B cell (primary cell): ENCODE data around the gene GALNT11. TPM values are rescaled to one million over a fixed set of nuclear protein-coding genes. Genes with fewer than 3 reads are reported as not detected.
"Not testable (repeated sequence)": the region's sequence is repeated elsewhere in the genome, so short reads cannot be mapped to it uniquely, and the experiment has no call there.

Source experiments
- ATAC-seq: fragments of 200-7000 bp; cut with Tn5 transposase; one replicate; pipeline ENCODE4 v1.10.0; 2021; ENCODE audit warnings: low read depth, mild to moderate bottlenecking, moderate number of reproducible peaks, moderate library complexity
- CTCF ChIA-PET: fragments of 350-600 bp; sonication (Branson Sonifier 250); formaldehyde crosslinking; loops from one replicate; lab custom pipeline; 2021; ENCODE audit warnings: antibody characterized with exemption, inconsistent platforms; lab: Charles Lee
- POLR2A ChIA-PET: fragments of 350-600 bp; sonication (Branson Sonifier 250); formaldehyde crosslinking; loops from one replicate; lab custom pipeline; 2021; ENCODE audit warnings: antibody characterized with exemption; lab: Charles Lee
- DNase-seq: peaks from one replicate; pipeline ENCODE4 v3.0.0; 2013
- H2AFZ ChIP-seq: 2 replicates; pipeline ENCODE4 v1.6.1; 2012; ENCODE audit warnings: mild to moderate bottlenecking, low read depth, low read length; ENCODE audit not compliant: insufficient read depth, poor library complexity, severe bottlenecking
- H3K27ac ChIP-seq, 2 donors: 1 replicate in 1 of 2; 2 replicates in 1 of 2; pipeline ENCODE4 v1.5.1; 2012 to 2013; ENCODE audit warnings: low read length in 2 of 2, mild to moderate bottlenecking in 2 of 2, moderate library complexity in 1 of 2
- H3K27me3 ChIP-seq, 4 experiments: fragments of 200-600 bp in 1 of 4; sonication (generic) in 1 of 4; replicated peaks in 1 of 4; 1 replicate in 2 of 4; 2 replicates in 2 of 4; pipeline versions ENCODE4 v1.6.1 to v1.7.0; 2013 to 2016; ENCODE audit warnings: low read length in 3 of 4, mild to moderate bottlenecking in 2 of 4, mixed read lengths in 1 of 4, moderate library complexity in 1 of 4; ENCODE audit not compliant: insufficient read depth in 4 of 4, control insufficient read depth in 3 of 4; ENCODE audit errors: control extremely low read depth in 1 of 4
- H3K36me3 ChIP-seq, 2 experiments: replicated peaks in 1 of 2; 1 replicate in 1 of 2; 2 replicates in 1 of 2; pipeline versions ENCODE4 v1.6.1 to v1.7.1; 2013; ENCODE audit warnings: low read length in 1 of 2; ENCODE audit not compliant: insufficient read depth in 2 of 2, control insufficient read depth in 1 of 2; ENCODE audit errors: control extremely low read depth in 1 of 2, extremely low read depth in 1 of 2
- H3K4me1 ChIP-seq, 2 donors: fragments of 200-600 bp in 1 of 2; sonication (generic) in 1 of 2; 1 replicate in 1 of 2; 2 replicates in 1 of 2; pipeline versions ENCODE4 v1.5.1 to v1.6.1; 2013 to 2017; ENCODE audit warnings: low read length in 2 of 2; ENCODE audit not compliant: control insufficient read depth in 2 of 2, insufficient read depth in 2 of 2
- H3K4me2 ChIP-seq: replicated peaks from 2 replicates; pipeline ENCODE3; 2012; ENCODE audit warnings: mild to moderate bottlenecking, low read depth, low read length; ENCODE audit not compliant: poor library complexity, severe bottlenecking
- H3K4me3 ChIP-seq, 5 experiments: fragments of 200-600 bp in 1 of 5; sonication (generic) in 1 of 5; 1 replicate in 3 of 5; 2 replicates in 2 of 5; pipeline versions ENCODE4 v1.5.1 to v1.7.0; 2011 to 2016; ENCODE audit warnings: low read length in 4 of 5, mild to moderate bottlenecking in 4 of 5, low read depth in 2 of 5, control low read depth in 1 of 5, moderate library complexity in 1 of 5; ENCODE audit not compliant: insufficient read depth in 1 of 5; ENCODE audit errors: control extremely low read depth in 1 of 5, extremely low read depth in 1 of 5
- H3K79me2 ChIP-seq: fragments of 200-600 bp; sonication (generic); one replicate; pipeline ENCODE4 v1.6.0; 2016; ENCODE audit warnings: low read length; ENCODE audit not compliant: control insufficient read depth, insufficient read depth
- H3K9ac ChIP-seq: fragments of 200-600 bp; sonication (generic); 2 replicates; pipeline ENCODE4 v1.6.1; 2017; ENCODE audit warnings: mild to moderate bottlenecking, low read length, moderate library complexity
- H3K9me3 ChIP-seq, 3 donors: one replicate each; pipeline versions ENCODE4 v1.6.1 to v1.7.1; 2013; ENCODE audit warnings: low read length in 2 of 3; ENCODE audit not compliant: control insufficient read depth in 2 of 3, insufficient read depth in 1 of 3; ENCODE audit errors: control extremely low read depth in 1 of 3
- H4K20me1 ChIP-seq: 2 replicates; pipeline ENCODE4 v1.6.0; 2012; ENCODE audit warnings: mild to moderate bottlenecking, low read length; ENCODE audit not compliant: insufficient read depth, control insufficient read depth, poor library complexity, severe bottlenecking
- H3K27ac Mint-ChIP-seq: one replicate; pipeline ENCODE4 v1.8.0; 2021; ENCODE audit warnings: mixed read lengths
- H3K27me3 Mint-ChIP-seq: one replicate; pipeline ENCODE4 v1.8.0; 2021; ENCODE audit warnings: mixed read lengths
- H3K4me1 Mint-ChIP-seq: one replicate; pipeline ENCODE4 v1.8.0; 2021; ENCODE audit warnings: mixed read lengths
- H3K4me3 Mint-ChIP-seq: one replicate; pipeline ENCODE4 v1.8.0; 2021; ENCODE audit warnings: mixed read lengths
- H3K9me3 Mint-ChIP-seq: one replicate; pipeline ENCODE4 v1.8.0; 2022; ENCODE audit warnings: mixed read lengths; ENCODE audit not compliant: insufficient read depth
- EZH2 ChIP-seq: IDR thresholded peaks from 2 replicates; pipeline ENCODE4 v1.6.1; 2012; ENCODE audit warnings: borderline replicate concordance, low read depth, mild to moderate bottlenecking, moderate library complexity, low read length; ENCODE audit not compliant: insufficient read depth, poor library complexity, severe bottlenecking
- WGBS: methylation state at CpG from one replicate; pipeline ENCODE4 v1.1.5; 2013; ENCODE audit warnings: missing lambda C conversion rate; ENCODE audit not compliant: insufficient coverage; 5-methylcytosine and 5-hydroxymethylcytosine counted together
- intact Hi-C: fragments of 100-400 bp; cut with micrococcal nuclease; formaldehyde crosslinking; loops from one replicate; pipeline ENCODE4 v1.10.0; 2022
- polyA plus RNA-seq: library from polyadenylated mRNA; depleted of rRNA; stranded (reverse); fragments of >200 nt; gene quantifications from 2 replicates; pipeline ENCODE4 v1.2.3, GENCODE V29; 2012
- total RNA-seq, 2 donors: library from RNA; stranded (reverse); fragments of 120-200 nt in 1 of 2; gene quantifications; 1 replicate in 1 of 2; 2 replicates in 1 of 2; pipeline versions ENCODE4 v1.2.3 to v1.2.4, GENCODE V29; 2013 to 2022
- TF ChIP-seq, protein P1 (sequence below): fragments of 200-600 bp; IDR thresholded peaks from one replicate; pipeline ENCODE4 v1.8.0; 2022; ENCODE audit warnings: antibody characterized with exemption, mild to moderate bottlenecking

The GALNT11 gene
- total and polyA plus RNA-seq, 2 donors (not counting 1 experiment from before 2014, with no cell fraction given): 13.8 to 14.5 TPM

DNA sequence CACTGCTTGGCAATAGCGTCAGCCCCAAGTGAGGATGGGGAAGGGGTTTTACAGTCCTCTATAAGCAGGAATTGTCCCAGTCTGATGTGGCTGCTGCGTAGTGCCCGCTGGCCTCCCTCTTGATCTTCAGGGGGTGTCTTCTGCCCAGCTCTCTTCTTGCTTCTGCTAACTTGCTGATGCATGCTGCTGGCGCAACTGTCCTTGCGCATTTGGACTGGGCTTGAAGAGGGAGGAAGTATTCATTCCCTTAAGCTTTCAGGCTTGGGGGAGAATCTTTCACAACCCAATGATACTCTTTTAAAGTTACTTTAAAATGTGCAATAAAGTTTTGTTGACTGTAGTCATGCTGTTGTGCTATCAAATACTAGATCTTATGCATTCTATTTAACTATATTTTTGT is 10.3 kb downstream of the GALNT11 start:
- WGBS: 97% methylated on average over 3 of the region's 5 CpGs
- peaks cover 18% of the 10 kb centered on the region for H3K79me2 ChIP-seq

DNA sequence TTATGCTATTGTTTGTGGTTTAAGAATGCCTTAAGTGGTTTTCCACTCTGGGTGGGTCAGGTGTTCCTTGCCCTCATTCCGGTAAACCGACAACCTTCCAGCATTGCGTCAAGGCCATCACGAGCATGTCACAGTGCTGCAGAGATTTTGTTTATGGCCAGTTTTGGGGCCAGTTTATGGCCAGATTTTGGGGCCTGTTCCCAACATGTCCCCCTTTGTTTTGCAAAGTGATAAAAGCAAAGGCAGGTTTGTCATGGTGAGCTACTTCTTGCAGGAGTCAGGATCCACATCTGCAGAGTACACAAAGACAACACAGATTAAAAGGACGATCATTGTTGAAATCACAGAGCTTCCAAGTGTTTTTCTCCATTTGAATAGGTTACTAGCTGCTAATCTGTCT is 12.9 kb downstream of the GALNT11 start:
- Histone ChIP-seq H3K9me3 (peaks cover 0 to 32% (median 18%) of the 10 kb centered on the region in 3 donors), H3K79me2 (peaks cover 14% of the 10 kb centered on the region)
- CTCF ChIA-PET, H4K20me1 ChIP-seq, H3K4me2 ChIP-seq, ATAC-seq, DNase-seq, H2AFZ ChIP-seq, POLR2A ChIA-PET, intact Hi-C loops, H3K4me3 ChIP-seq, H3K4me3 Mint-ChIP-seq, H3K27ac ChIP-seq, H3K27me3 ChIP-seq, H3K9me3 Mint-ChIP-seq, H3K9ac ChIP-seq, H3K27ac Mint-ChIP-seq, H3K4me1 Mint-ChIP-seq, H3K27me3 Mint-ChIP-seq, H3K36me3 ChIP-seq, H3K4me1 ChIP-seq: not testable (repeated sequence)
- 100% methylated on average over 5 of the region's 5 CpGs for WGBS

More for the DNA sequence above, 10.3 kb downstream of the GALNT11 start:
- Histone ChIP-seq H3K9me3 (peaks cover 0 to 26% (median 18%) of the 10 kb centered on the region in 3 donors), H2AFZ (no peak overlapping the region), H3K27me3 (no peaks in the 10 kb centered on the region), H4K20me1 (no peaks in the 10 kb centered on the region), H3K4me1 (no peaks in the 10 kb centered on the region), H3K9ac (no peak overlapping the region), H3K27ac (no peak overlapping the region), H3K36me3 (no peaks in the 10 kb centered on the region), H3K4me3 (no peak overlapping the region), H3K4me2 (no peak overlapping the region)
- DNase-seq (no peak), ATAC-seq (no peak)
- H3K27ac Mint-ChIP-seq: no peak overlapping the region
- H3K4me1 Mint-ChIP-seq: peaks cover under 1% of the 10 kb centered on the region
- POLR2A ChIA-PET: no interaction called here
- H3K27me3 Mint-ChIP-seq: no peaks in the 10 kb centered on the region
- TF ChIP-seq, protein P1, sequence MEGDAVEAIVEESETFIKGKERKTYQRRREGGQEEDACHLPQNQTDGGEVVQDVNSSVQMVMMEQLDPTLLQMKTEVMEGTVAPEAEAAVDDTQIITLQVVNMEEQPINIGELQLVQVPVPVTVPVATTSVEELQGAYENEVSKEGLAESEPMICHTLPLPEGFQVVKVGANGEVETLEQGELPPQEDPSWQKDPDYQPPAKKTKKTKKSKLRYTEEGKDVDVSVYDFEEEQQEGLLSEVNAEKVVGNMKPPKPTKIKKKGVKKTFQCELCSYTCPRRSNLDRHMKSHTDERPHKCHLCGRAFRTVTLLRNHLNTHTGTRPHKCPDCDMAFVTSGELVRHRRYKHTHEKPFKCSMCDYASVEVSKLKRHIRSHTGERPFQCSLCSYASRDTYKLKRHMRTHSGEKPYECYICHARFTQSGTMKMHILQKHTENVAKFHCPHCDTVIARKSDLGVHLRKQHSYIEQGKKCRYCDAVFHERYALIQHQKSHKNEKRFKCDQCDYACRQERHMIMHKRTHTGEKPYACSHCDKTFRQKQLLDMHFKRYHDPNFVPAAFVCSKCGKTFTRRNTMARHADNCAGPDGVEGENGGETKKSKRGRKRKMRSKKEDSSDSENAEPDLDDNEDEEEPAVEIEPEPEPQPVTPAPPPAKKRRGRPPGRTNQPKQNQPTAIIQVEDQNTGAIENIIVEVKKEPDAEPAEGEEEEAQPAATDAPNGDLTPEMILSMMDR: no peak
- no peak for TF ChIP-seq EZH2
- CTCF ChIA-PET: no interaction called here
- intact Hi-C loops: no loop called here
- no peak overlapping the region for H3K4me3 Mint-ChIP-seq
- H3K9me3 Mint-ChIP-seq: peaks cover 8% of the 10 kb centered on the region

DNA sequence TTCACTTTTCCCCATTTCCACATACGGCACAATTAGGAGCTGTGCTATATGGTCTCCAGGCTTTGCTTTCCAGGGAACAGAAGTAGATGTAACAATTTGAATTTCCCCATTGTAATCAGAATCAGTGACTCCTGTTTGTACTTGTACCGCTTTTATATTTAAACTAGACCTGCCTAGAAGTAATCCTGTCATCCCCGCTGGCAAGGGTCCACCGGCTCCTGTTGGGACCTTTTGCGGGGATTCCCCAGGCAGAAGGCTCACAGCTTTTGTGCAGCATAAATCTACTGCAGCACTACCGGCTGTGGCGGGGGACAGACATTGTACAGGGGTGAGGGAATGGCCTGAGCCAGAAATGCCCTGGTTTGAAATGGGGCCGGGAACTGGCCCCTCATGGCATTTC is 17.6 kb downstream of the GALNT11 start:
- H3K27me3 Mint-ChIP-seq, ATAC-seq, H3K4me1 ChIP-seq, H3K4me1 Mint-ChIP-seq, H3K4me3 ChIP-seq, H4K20me1 ChIP-seq, DNase-seq, H3K4me2 ChIP-seq, H3K79me2 ChIP-seq, H3K4me3 Mint-ChIP-seq, H3K36me3 ChIP-seq, H3K27ac Mint-ChIP-seq, CTCF ChIA-PET, H3K27me3 ChIP-seq, POLR2A ChIA-PET, H2AFZ ChIP-seq, H3K9ac ChIP-seq, H3K27ac ChIP-seq, intact Hi-C loops: not testable (repeated sequence)
- peaks cover 1 to 33% (median 25%) of the 10 kb centered on the region in 3 donors for H3K9me3 ChIP-seq
- peaks cover 19% of the 10 kb centered on the region for H3K9me3 Mint-ChIP-seq
- WGBS: 100% methylated on average over 4 of the region's 8 CpGs
